Thoracic aorta (tissue), 2 donors: Measurements from ENCODE around the gene CCDC40. TPM values are rescaled to one million over a fixed set of nuclear protein-coding genes. Genes with fewer than 3 reads are reported as not detected.
"Not testable (repeated sequence)": the region's sequence is repeated elsewhere in the genome, so short reads cannot be mapped to it uniquely, and the experiment has no call there.

Source experiments
- ATAC-seq: fragments of 150-250 bp; one replicate; pipeline ENCODE4 v1.8.0; 2017; ENCODE audit warnings: low read depth; ENCODE audit not compliant: insufficient number of reproducible peaks, low FRiP score
- DNase-seq: peaks from one replicate; pipeline ENCODE4 v3.0.0-alpha.2; 2020; ENCODE audit warnings: low spot score
- H3K27ac ChIP-seq, 2 donors: fragments of 200-600 bp; sonication (generic); 1 replicate in 1 of 2; 2 replicates in 1 of 2; pipeline ENCODE4 v1.5.1; 2016; ENCODE audit warnings: mild to moderate bottlenecking in 2 of 2, moderate library complexity in 2 of 2
- H3K27me3 ChIP-seq: fragments of 200-600 bp; sonication (generic); replicated peaks from 2 replicates; pipeline ENCODE4 v1.6.0; 2016; ENCODE audit warnings: mild to moderate bottlenecking; ENCODE audit not compliant: insufficient read depth
- H3K36me3 ChIP-seq: fragments of 200-600 bp; sonication (generic); one replicate; pipeline ENCODE4 v1.5.1; 2016
- H3K4me1 ChIP-seq, 2 donors: fragments of 200-600 bp; sonication (generic); 1 replicate in 1 of 2; 2 replicates in 1 of 2; pipeline versions ENCODE4 v1.5.1 to v1.6.0; 2016; ENCODE audit warnings: low read depth in 2 of 2, mild to moderate bottlenecking in 1 of 2; ENCODE audit not compliant: control insufficient read depth in 1 of 2
- H3K4me3 ChIP-seq: fragments of 200-600 bp; sonication (generic); 2 replicates; pipeline ENCODE4 v1.5.1; 2016; ENCODE audit warnings: mild to moderate bottlenecking
- H3K9me3 ChIP-seq: fragments of 200-600 bp; sonication (generic); 2 replicates; pipeline ENCODE4 v1.5.1; 2016
- CTCF ChIP-seq: fragments of 200-600 bp; sonication (generic); IDR thresholded peaks from one replicate; pipeline ENCODE4 v1.5.1; 2019; ENCODE audit warnings: antibody characterized with exemption
- total RNA-seq, 2 donors: library from RNA; depleted of rRNA; stranded (reverse); fragments of >200 nt; gene quantifications; one replicate each; pipeline versions ENCODE4 v1.1.0 to v1.2.3, GENCODE V29; 2016

CCDC40 gene
- total RNA-seq, 2 donors from 2014 or later, result 4.4 to 6.5 TPM

DNA sequence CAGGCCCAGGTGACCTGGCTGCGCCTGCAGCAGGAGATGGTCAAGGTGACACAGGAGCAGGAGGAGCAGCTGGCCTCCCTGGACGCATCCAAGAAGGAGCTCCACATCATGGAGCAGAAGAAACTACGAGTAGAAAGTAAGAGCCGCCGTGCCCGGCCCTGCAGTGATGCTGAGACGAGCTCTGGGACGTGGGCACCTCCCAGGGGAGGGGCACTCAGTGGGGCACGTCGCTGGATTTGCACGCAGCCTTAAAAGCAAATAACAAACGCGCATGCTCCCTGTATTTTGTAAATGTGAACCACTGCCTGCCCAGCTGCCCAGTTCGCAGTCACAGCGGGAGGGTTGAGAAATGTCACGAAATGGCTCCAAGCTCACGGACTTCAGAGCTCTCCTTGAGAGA lies 49.6 kb downstream of the CCDC40 start:
- DNase-seq (no peak), ATAC-seq (no peak)
- no peaks in the 10 kb centered on the region for H3K27me3 ChIP-seq
- no peaks in the 10 kb centered on the region for H3K9me3 ChIP-seq
- H3K27ac ChIP-seq, result no peak overlapping the region
- no peak overlapping the region for H3K4me3 ChIP-seq
- no peaks in the 10 kb centered on the region for H3K36me3 ChIP-seq
- TF ChIP-seq CTCF, result no peak
- peaks cover 3 to 7% of the 10 kb centered on the region in 2 donors for H3K4me1 ChIP-seq

GRCh38 chr17:80086616-80087015 lies 50.2 kb downstream of the CCDC40 start:
- Histone ChIP-seq H3K27ac (no peak overlapping the region), H3K9me3 (no peaks in the 10 kb centered on the region), H3K4me3 (no peak overlapping the region), H3K4me1 (peaks cover 3 to 7% of the 10 kb centered on the region in 2 donors), H3K36me3 (no peaks in the 10 kb centered on the region), H3K27me3 (no peaks in the 10 kb centered on the region)
- TF ChIP-seq CTCF, result no peak
- DNase-seq (no peak), ATAC-seq (no peak)

DNA sequence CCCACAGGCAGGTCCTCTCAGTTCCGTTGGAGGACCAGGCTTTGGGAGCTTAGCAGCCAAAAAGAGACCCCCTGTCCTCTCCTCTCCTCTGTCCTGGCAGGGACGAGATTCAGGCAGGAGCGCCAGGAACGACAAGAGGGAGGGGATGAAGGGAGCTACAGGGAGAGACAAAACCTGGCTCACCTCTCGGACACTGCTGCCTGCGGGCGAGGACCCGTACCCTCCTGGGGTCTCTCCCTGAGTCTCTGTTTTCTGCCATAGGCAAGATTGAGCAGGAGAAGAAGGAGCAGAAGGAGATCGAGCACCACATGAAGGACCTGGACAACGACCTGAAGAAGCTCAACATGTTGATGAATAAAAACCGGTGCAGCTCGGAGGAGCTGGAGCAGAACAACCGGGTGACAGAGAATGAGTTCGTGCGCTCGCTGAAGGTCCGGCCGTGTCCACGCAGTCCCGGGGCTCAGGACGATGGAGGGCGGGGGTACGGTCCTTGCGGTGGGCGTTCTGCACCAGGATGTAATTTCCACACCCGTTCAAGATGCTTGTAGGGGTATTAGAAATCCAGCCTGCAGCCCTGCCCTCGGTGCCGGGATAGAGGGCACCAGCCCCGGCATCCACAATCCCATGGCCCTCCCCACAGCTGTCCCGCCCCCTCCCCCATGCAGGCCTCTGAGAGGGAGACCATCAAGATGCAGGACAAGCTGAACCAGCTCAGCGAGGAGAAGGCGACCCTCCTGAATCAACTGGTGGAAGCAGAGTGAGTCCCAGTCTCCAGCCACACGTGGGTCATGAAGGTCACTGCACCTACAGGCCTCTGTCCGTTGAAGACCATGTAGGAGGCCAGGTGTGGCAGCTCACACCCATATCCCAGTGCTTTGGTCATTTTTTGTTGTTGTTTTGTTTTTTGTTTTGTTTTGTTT lies 51.2 kb downstream of the CCDC40 start:
- H3K4me3 ChIP-seq, result no peak overlapping the region
- H3K9me3 ChIP-seq, result no peaks in the 10 kb centered on the region
- no peak for TF ChIP-seq CTCF
- DNase-seq (no peak), ATAC-seq (no peak)
- H3K27ac ChIP-seq, result no peak overlapping the region
- no peaks in the 10 kb centered on the region for H3K36me3 ChIP-seq
- no peaks in the 10 kb centered on the region for H3K27me3 ChIP-seq
- peaks cover 3 to 5% of the 10 kb centered on the region in 2 donors for H3K4me1 ChIP-seq

DNA sequence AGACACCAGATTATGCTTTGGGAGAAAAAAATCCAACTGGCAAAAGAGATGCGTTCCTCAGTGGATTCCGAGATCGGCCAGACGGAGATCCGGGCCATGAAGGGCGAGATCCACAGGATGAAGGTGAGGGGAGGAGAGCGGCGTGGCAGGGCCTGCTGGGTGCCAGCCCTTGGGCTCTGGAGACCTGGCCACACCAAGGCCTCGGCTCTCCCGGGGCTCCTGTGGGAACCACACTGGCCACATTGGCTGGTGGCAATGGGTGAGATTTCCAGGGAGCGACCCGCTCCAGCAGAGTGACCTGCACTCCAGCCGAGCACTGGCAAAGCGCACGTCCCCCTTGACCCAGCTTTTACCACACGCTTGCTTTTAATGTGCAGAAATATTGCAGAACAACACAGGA lies 53.3 kb downstream of the CCDC40 start:
- no peaks in the 10 kb centered on the region for H3K4me1 ChIP-seq
- no peak for TF ChIP-seq CTCF
- DNase-seq, result no peak

GRCh38 chr17:80090164-80090563 lies 53.7 kb downstream of the CCDC40 start:
- H3K4me3 ChIP-seq, H3K27ac ChIP-seq, ATAC-seq, H3K4me1 ChIP-seq, H3K27me3 ChIP-seq, H3K36me3 ChIP-seq, DNase-seq, H3K9me3 ChIP-seq: not testable (repeated sequence)

More for the DNA sequence above, 53.3 kb downstream of the CCDC40 start:
- ATAC-seq, result no peak
- no peak overlapping the region for H3K27ac ChIP-seq
- no peaks in the 10 kb centered on the region for H3K9me3 ChIP-seq
- H3K4me3 ChIP-seq, result no peak overlapping the region
- H3K27me3 ChIP-seq, result no peaks in the 10 kb centered on the region
- no peaks in the 10 kb centered on the region for H3K36me3 ChIP-seq
